Loucy (cell line): ENCODE results near the gene CLEC18C.
"Not testable (repeated sequence)": the region's sequence is repeated elsewhere in the genome, so short reads cannot be mapped to it uniquely, and the experiment has no call there.

ENCODE experiments used
- H2AFZ ChIP-seq: fragments of 200-600 bp; sonication (generic); 2 replicates; pipeline ENCODE4 v1.6.0; 2016; ENCODE audit warnings: antibody characterized with exemption, mild to moderate bottlenecking, low read length, moderate library complexity
- H3F3A ChIP-seq: fragments of 200-600 bp; 2 replicates; pipeline ENCODE4 v1.6.0; 2016; ENCODE audit warnings: antibody characterized with exemption, low read depth, mild to moderate bottlenecking
- H3K27me3 ChIP-seq: fragments of 200-600 bp; sonication (generic); 2 replicates; pipeline ENCODE4 v1.6.1; 2014; ENCODE audit warnings: low read length, mild to moderate bottlenecking; ENCODE audit not compliant: insufficient read depth, poor library complexity, severe bottlenecking
- H3K36me3 ChIP-seq: fragments of 200-600 bp; sonication (generic); 2 replicates; pipeline ENCODE4 v1.6.1; 2016; ENCODE audit warnings: low read length; ENCODE audit not compliant: insufficient read depth
- H3K4me1 ChIP-seq: fragments of 200-600 bp; sonication (generic); 2 replicates; pipeline ENCODE4 v1.5.1; 2014; ENCODE audit warnings: low read length, mild to moderate bottlenecking; ENCODE audit not compliant: insufficient read depth, poor library complexity, severe bottlenecking
- H3K4me2 ChIP-seq: fragments of 200-600 bp; sonication (generic); 2 replicates; pipeline ENCODE4 v1.6.0; 2014; ENCODE audit warnings: antibody characterized with exemption, low read length, low read depth, mild to moderate bottlenecking; ENCODE audit not compliant: poor library complexity, severe bottlenecking
- H3K4me3 ChIP-seq: fragments of 200-600 bp; sonication (generic); 2 replicates; pipeline ENCODE4 v1.5.1; 2014; ENCODE audit warnings: low read length, mild to moderate bottlenecking, mixed read lengths; ENCODE audit not compliant: poor library complexity, severe bottlenecking
- H3K79me2 ChIP-seq: fragments of 200-600 bp; sonication (generic); 2 replicates; pipeline ENCODE4 v1.6.1; 2014; ENCODE audit warnings: low read length; ENCODE audit not compliant: insufficient read depth
- H3K9ac ChIP-seq: fragments of 200-600 bp; sonication (generic); 2 replicates; pipeline ENCODE4 v1.6.0; 2014; ENCODE audit warnings: mild to moderate bottlenecking, low read depth, low read length, moderate library complexity; ENCODE audit not compliant: poor library complexity, severe bottlenecking
- H3K9me2 ChIP-seq: fragments of 200-600 bp; sonication (generic); replicated peaks from 2 replicates; pipeline ENCODE4 v1.6.1; 2016; ENCODE audit warnings: low read depth, low read length, mixed read lengths
- H3K9me3 ChIP-seq: fragments of 200-600 bp; sonication (generic); 2 replicates; pipeline ENCODE4 v1.6.1; 2014; ENCODE audit warnings: mild to moderate bottlenecking, antibody characterized with exemption, low read length, low read depth; ENCODE audit not compliant: insufficient read depth
- H4K20me1 ChIP-seq: fragments of 200-600 bp; sonication (generic); 2 replicates; pipeline ENCODE4 v1.6.0; 2014; ENCODE audit warnings: antibody characterized with exemption, low read length, mild to moderate bottlenecking; ENCODE audit not compliant: insufficient read depth, poor library complexity, severe bottlenecking

The CLEC18C gene

GRCh38 chr16:70225430-70225829 is 51.8 kb downstream of the CLEC18C start:
- H3F3A ChIP-seq, H3K27me3 ChIP-seq, H3K9me2 ChIP-seq, H3K4me1 ChIP-seq, H3K9me3 ChIP-seq, H4K20me1 ChIP-seq, H3K4me3 ChIP-seq, H3K36me3 ChIP-seq, H3K79me2 ChIP-seq, H2AFZ ChIP-seq, H3K9ac ChIP-seq, H3K4me2 ChIP-seq: not testable (repeated sequence)

- not testable (repeated sequence) for H3K79me2 ChIP-seq, H2AFZ ChIP-seq, H3F3A ChIP-seq, H4K20me1 ChIP-seq, H3K9me3 ChIP-seq, H3K4me1 ChIP-seq, H3K4me2 ChIP-seq, H3K9ac ChIP-seq, H3K9me2 ChIP-seq, H3K4me3 ChIP-seq, H3K36me3 ChIP-seq, H3K27me3 ChIP-seq
These were observed 52.4 kb downstream of the CLEC18C start for GRCh38 chr16:70226024-70226423.

- not testable (repeated sequence) for H3K79me2 ChIP-seq, H3K4me3 ChIP-seq, H3K9me3 ChIP-seq, H3K9me2 ChIP-seq, H3K4me2 ChIP-seq, H3F3A ChIP-seq, H2AFZ ChIP-seq, H3K9ac ChIP-seq, H4K20me1 ChIP-seq, H3K4me1 ChIP-seq, H3K27me3 ChIP-seq
- peaks cover 13% of the 10 kb centered on the region; the same call in 1 of the 2 replicates for H3K36me3 ChIP-seq
These were observed 58.2 kb downstream of the CLEC18C start for GRCh38 chr16:70231831-70232230.
